GM18519 (cell line): ENCODE data around the gene PIGZ.

ENCODE experiments used
- ATAC-seq: cut with Tn5 transposase; IDR thresholded peaks from one replicate; pipeline ENCODE4 v1.9.1; 2021; ENCODE audit warnings: mild to moderate bottlenecking, moderate library complexity; ENCODE audit not compliant: unreplicated experiment, low FRiP score

Gene PIGZ

DNA sequence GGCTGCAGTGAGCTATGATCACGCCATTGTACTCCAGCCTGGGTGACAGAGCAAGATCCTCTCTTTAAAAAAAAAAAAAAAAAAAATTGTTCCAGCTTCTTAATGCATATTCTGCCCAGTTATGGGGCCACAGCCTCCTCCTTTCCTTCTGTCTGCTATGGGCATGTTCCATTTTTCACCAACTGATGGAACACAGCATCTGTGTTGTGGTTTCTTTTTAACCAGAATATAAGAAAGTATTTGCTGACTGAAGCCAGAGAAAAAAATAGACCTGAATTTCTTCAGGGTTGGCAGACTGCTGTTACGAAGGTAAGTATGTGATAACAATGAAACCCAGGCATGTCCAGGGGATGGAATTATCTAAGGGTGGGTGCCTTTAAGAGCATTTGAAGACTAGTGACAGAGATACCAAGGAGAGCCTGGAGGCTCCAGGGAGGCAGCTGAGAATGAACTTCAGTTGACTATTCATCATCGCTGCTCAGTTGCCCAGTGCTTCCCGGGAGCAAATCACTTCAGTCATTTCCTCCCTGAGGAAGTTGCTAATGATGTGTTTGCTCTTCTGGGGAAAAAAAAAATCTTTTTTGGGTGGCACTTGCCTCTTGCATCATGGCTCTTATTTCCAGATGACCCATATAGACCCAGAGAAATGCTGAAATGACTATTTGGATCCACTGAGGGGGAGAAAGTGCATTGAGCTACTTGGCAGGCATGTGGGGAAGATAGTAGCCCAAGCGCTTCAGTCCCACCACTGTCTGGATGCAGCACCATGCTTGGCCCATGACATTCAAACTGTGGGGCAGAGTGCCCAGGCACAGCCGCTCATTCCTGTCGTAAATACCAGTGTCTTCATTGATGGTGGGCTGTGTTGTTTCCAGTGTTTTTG is 40.8 kb downstream of the PIGZ start:
- no peak for ATAC-seq

DNA sequence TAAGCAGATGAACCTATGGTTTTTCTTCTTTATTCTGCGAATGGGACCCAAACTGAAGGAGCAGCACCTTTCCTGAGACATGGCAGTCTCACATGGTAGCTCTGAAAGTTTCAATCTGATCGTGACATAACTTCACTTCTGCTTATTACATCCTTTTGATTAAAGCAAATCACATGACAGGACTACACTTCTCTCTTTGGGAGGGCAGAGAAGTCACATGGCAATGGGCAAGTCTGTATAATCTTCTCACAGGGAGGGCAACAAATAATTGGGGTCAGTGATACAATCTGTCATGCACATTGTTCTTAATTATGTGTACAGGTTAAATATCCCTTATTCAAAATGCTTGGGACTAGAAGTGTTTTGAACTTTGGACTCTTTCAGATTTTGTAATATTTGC is 47.9 kb downstream of the PIGZ start:
- no peak for ATAC-seq

- no peak for ATAC-seq
Observed at GRCh38 chr3:196918968-196919367, 49.7 kb downstream of the PIGZ start.

DNA sequence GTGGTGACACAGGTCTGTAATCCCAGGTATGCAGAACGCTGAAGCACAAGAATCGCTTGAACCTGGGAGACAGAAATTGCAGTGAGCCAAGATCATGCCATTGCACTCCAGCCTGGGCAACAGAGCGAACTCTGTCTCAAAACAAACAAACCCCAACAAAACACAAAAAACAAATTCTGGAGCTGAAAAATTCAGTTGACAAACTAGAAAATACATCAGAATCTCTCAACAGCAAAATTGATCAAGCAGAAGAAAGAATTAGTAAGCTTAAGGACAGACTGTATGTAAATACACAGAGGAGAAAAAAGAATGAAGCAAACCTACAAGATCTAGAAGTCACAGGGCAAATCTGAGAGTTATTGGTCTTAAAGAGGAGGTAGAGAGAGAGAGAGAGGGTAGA is 51.6 kb downstream of the PIGZ start:
- ATAC-seq: no peak

GRCh38 chr3:196916221-196916620 is 52.4 kb downstream of the PIGZ start:
- ATAC-seq: no peak

DNA sequence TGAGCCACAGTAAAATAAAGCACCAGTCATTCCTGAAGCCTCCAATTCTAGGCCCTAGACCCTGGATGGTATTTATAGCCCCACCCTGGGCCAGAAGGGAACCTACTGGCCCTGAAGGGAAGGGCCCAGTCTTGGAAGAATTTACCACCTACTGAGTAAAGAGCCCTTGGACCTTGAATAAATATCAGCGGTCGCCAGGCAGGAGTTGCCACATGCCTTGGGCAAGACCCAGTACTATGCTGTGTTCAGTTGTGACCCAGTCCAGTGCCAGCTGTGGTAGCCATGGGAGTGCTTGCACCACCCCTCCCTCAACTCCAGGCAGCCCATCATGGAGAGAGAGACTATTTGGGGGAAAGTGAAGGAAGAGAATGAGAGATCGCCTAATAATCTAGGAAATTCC is 53.3 kb downstream of the PIGZ start:
- ATAC-seq: no peak

GRCh38 chr3:196914866-196915265 is 53.8 kb downstream of the PIGZ start:
- no peak for ATAC-seq

DNA sequence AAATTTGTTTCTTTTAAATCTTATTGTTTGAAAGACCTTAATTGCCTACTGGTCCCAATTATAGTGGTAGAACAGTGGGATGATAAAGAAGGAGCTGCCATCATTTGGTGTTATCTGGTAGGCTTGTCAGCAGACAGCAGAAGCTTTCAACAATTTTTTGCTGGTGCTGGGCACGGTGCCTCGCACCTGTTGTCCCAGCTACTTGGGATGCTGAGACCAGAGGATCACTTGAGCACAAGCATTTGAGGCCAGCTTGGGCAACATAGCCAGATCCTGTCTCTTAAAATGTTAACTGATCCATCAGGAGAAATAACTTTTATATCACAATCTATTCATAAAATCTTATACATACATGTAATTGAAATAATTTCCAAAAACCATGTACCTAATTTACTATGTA is 64.9 kb downstream of the PIGZ start:
- no peak for ATAC-seq

DNA sequence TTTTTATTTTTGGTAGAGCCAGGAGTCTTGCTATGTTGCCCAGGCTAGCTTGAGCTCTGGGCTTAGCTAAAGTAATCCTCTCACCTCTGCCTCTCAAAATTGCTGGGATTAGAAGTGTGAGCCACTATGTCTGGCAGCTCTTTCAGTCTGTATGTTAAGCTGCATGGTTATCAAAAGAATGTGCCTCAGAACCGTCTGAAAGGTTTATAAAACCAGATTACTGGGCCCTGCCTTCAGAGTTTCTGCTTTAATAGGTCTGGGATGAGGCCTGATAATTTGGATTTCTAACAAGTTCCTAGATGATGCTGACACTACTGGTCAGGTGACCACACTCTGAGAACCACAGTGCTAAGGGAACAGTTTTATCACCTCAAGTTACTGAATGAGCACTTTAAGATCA is 66.3 kb downstream of the PIGZ start:
- ATAC-seq: no peak

GRCh38 chr3:196901768-196902167 is 66.9 kb downstream of the PIGZ start:
- no peak for ATAC-seq
